CD4-positive, alpha-beta T cell treated with Interleukin-17A for 1 hour (primary cell): ENCODE results near the gene YJEFN3.

Experiments
- DNase-seq: peaks from one replicate; pipeline ENCODE4 v3.0.0-alpha.2; 2020

Gene YJEFN3

GRCh38 chr19:19558055-19558454 is 29.3 kb downstream of the YJEFN3 start:
- DNase-seq, result no peak

DNA sequence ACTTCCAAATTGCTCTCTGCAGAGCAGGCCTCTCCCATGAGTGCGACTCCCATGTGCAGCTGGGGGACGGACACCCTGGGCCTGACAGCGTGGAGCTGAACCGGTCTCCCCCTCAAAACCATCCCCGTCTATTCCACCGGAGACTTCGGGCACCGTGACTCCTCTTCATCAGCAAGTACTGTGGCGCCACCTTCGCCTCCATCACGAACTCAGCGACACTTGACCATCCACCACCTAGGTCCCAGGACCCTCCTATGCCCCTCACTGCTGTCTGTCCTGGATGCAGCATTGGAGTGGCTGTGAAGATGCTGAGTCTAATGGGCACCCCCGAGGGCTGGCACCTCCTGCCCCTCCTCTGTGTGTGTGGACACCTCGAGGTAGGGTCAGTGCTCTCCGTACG is 29.9 kb downstream of the YJEFN3 start:
- no peak for DNase-seq

GRCh38 chr19:19559931-19560330 is 31.2 kb downstream of the YJEFN3 start:
- DNase-seq, result no peak

- DNase-seq, result no peak
Observed at GRCh38 chr19:19561946-19562664, 33.4 kb downstream of the YJEFN3 start.

GRCh38 chr19:19562665-19563347 is 34.1 kb downstream of the YJEFN3 start:
- DNase-seq, result peak; percentile 60

GRCh38 chr19:19563348-19563848 is 34.7 kb downstream of the YJEFN3 start:
- DNase-seq, result no peak

- no peak for DNase-seq
Observed at GRCh38 chr19:19566306-19566705, 37.6 kb downstream of the YJEFN3 start.

DNA sequence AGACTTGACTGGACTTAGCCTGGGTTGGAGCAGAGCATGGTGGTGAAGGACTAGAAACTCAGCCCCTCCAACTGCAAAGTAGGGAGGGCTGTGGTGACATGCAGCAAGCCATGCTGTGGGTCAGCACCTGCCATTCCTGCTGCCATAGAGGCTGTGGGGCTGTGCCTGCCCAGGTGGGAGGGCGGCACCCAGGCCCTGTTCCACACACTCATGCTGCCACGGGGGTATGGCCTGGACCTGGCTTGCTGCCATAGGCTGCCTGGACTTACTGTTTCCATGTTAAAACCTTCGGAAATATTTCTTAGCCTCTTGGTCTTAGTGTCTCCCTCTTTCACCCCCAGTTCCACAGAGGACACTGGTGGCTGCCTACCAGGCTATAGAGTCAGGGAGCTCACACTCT is 38.7 kb downstream of the YJEFN3 start:
- DNase-seq, result no peak

DNA sequence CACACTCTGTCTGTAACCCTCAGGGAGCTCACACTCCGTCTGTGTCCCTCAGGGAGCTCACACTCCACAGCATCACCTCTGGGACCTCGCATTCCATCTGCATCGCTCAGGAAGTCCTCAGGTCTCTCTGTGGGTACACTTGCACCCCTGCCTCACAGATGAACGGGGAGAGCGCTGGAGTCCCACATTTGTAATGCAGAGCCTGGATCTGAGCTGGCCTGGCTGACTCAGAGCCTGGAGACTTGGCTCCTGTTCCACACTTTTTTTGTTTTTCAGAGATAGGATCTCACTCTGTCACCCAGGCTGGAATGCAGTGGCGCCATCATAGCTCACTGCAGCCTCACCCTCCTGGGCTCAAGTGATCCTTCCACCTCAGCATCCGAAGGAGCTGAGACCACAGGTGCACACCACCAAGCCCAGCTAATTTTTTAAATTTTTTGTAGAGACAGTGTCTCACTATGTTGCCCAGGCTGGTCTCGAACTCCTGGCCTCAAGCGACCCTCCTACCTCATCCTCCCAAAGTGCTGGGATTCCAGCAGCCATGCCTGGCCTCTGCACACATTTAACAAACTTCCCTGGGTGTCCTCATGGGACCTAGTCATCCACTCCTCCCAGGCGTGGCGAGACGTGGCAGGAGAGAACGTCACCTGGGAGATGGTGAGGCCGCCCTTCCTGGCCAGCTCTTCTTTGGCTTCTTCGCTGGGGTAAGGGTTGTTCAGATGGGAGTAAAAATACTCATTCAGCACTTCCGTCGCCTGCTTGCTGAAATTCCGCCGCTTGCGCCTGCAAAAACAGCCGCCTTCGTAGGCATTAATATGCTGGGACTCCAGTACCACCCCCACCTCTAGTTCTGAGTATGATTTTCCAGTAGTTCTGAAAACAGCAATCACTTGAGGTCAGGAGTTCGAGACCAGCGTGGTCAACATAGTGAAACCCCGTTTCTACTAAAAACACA is 40.4 kb downstream of the YJEFN3 start:
- no peak for DNase-seq

GRCh38 chr19:19570571-19570970 is 41.9 kb downstream of the YJEFN3 start:
- DNase-seq, result no peak

GRCh38 chr19:19571071-19571786 is 42.5 kb downstream of the YJEFN3 start:
- DNase-seq, result no peak

- DNase-seq, result no peak
Observed at GRCh38 chr19:19575411-19575810, 46.7 kb downstream of the YJEFN3 start.

DNA sequence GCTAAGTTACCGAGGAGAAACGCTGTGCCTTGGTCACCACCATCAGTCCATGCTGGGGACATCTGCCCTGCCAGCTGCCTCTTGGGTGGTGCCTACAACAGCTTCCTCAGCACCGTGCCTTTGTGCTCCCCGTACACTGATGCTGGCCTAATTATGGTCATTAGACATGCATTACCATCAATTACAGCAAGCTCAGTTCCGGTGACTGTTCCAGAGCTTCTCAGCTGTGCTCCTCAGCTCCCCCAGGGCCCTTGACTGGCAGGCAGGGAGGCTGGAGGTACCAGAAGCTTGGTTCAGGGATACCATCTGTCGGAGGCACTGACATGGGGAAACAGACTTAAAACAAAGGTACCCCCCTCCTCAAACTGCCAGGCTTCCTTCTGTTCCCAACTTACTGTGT is 49.5 kb downstream of the YJEFN3 start:
- no peak for DNase-seq

- DNase-seq, result no peak
Observed at GRCh38 chr19:19579533-19580361, 51.0 kb downstream of the YJEFN3 start.

- no peak for DNase-seq
Observed at GRCh38 chr19:19580418-19580817, 51.7 kb downstream of the YJEFN3 start.

GRCh38 chr19:19581391-19581790 is 52.7 kb downstream of the YJEFN3 start:
- no peak for DNase-seq

DNA sequence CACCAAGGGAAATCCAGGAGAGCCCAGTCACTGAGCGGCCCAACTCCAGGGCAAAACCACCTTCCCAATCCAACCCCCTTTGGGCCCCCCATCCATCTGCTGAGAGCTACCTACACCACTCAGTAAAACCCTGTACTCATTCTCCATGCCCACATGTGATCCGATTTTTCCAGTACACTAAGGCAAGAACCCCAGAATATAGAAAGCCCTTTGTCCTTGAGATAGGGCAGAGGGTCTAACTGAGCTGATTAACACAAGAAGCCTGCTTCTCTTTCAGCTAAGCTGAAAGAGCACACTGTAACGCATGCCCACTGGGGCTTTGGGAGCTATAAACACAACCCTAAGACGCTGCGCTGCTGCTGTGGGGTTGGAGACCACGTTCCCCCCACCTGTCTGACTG is 53.8 kb downstream of the YJEFN3 start:
- DNase-seq, result no peak

GRCh38 chr19:19584356-19584755 is 55.6 kb downstream of the YJEFN3 start:
- no peak for DNase-seq
